Stimulated activated CD8-positive, alpha-beta memory T cell treated with anti-CD3 and anti-CD28 coated beads, Interleukin-2, amount 100 ng/mL, for 48 hours (primary cell): ENCODE data around the gene DYNLT5.
"Not testable (repeated sequence)": the region's sequence is repeated elsewhere in the genome, so short reads cannot be mapped to it uniquely, and the experiment has no call there.

Source experiments
- DNase-seq, 2 donors: peaks; one replicate each; pipeline ENCODE4 v3.0.0-alpha.2; 2020; ENCODE audit warnings: low read depth in 2 of 2

The DYNLT5 gene

DNA sequence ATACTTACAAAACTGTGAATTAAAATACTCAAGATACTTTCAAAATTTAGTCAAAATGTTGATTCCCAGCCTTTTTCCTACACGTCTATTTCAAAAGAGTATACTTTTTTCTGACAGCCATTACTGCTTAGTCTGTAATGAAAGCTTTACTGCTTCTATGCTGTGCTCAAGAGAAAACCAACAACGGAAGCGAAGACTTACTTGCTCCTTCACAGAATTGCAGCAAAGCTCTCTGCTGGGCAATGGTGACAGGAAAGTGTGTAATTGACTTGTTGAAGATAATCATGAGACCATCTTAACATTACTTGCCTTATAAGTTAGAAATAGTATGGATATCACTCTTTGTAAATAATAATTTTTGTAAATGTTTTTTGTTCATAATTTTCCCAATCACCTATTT lies 1.7 kb upstream of the DYNLT5 start:
- no peak for DNase-seq

DNA sequence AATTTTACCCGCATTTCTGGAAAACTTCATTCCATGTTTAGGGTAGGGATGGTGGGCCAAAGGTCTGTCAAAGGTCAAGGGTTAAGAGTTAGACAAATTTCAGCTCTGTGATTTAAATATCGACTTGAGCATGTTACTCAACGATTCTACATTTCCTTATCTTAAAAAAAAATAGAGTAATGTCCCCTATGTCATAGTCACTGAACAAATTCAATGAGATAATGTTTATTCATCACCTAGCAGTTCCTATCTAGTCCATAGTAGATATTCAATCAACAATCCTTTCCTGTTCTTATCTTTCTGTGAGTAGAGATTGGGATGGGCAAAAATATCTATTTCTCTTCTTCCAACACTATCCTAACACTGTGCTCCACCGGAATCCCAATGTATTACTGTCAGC lies 1.1 kb upstream of the DYNLT5 start:
- no peak for DNase-seq

DNA sequence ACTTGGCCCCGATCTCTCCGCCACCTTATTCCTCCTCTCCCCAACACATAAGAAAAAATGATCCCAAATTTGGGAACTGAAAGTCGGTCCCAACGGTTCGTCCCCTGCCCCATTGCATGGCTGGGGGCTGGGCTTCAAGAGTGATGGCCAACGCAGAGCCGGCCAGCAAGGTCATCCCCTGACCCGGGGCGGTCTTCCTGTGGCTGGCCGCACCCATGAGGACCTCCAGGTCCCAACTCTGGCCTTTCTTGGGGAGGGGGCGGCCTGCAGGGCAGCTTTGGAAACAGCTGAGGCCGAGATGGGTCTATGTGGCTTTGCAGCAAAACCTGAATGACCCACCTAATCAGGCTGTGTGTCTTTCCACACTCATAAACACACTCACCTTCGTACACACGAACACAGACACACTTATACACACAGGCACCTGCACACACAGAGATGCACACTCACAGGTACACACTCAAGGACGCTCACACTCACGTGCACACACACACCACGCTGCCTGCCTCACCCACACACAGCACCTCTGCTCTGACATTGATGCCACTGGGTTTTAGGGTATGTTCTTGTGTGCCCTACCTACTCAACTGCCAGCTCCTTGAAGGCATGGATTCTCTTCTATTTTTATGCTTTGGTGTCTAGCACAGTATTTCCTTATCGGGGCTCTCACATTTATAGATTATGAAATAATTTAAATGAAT lies 562 bp downstream of the DYNLT5 start:
- DNase-seq, result no peak

DNA sequence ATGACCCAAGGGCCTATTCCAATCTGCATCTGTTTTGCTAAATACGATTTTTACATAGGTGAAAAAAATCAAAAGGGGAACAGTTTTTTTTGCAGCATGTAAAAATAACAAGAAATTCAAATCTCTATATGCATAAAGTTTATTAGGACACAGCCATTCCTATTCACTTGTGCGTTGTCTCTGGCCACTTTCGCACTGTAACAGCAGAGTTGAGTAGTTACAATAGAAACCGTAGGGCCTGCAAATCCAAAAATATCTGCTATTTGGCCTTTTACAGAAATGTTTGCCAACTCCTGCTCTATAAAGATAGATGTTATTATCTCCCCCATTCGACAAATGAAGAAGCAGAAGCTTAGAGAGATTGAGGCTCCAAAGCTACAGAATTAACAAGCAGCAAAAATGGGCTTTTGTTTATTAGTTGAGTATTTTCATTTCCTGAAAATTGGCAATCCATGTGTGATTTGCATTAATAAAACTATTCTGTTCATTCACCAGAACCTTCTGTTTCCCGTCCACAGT lies 5.5 kb downstream of the DYNLT5 start:
- DNase-seq, result no peak

DNA sequence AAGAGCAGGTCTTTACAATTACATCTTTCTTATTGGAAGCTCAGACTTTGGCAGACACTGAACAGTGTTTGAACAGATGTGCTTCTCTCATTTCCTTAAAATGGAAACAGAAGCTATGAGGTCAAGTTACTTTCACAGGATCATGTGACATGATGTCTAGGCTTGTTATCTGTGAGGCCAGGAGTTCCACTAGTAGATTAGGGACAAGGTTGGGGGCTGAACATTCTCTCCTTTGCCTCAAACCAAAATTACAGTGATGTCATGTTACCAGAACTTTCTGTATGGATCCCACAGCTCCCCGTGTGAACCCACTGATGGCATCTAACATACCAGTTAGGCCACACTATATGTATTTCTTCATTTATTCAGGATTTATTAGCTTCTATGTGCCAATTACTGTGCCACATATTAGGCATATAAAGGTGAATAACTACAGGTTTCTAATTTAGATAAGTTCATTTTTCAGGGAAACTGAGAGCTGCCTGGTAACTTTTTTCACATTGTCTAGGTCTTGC lies 6.0 kb downstream of the DYNLT5 start:
- DNase-seq, result no peak

DNA sequence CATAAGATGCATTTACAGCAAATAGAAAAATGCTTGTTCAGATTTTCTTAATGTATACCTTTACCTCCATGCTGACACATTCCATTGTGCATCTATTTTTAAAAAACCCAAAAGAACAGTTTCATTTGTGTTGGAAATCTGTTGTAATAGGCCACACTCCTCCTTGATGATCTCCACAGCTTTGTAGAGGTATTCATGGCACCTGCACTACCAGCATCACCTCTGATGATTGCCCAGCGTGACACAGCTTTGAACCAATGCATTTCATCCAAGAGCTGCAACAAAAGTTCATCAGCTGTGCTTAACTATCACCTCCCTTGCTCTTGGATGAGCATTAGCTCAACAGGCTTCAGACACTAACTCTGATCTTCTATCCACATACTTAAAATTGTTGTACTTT lies 8.2 kb downstream of the DYNLT5 start:
- no peak for DNase-seq

DNA sequence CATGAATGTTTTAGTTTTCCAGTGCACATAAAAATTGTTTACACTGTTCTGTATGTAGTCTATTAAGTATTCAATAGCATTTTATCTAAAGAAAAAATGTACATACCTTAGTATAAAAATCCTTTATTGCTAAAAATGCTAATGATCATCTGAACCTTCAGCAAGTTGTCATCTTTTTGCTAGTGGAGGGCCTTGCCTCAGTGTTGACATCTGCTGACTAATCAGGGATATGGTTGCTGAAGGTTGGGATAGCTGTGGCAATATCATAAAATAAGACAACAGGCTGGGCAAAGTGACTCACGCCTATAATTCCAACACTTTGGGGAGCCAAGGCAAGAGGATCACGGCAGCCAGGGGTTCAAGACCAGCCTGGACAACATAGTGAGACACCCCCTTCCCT lies 9.0 kb downstream of the DYNLT5 start:
- no peak for DNase-seq

DNA sequence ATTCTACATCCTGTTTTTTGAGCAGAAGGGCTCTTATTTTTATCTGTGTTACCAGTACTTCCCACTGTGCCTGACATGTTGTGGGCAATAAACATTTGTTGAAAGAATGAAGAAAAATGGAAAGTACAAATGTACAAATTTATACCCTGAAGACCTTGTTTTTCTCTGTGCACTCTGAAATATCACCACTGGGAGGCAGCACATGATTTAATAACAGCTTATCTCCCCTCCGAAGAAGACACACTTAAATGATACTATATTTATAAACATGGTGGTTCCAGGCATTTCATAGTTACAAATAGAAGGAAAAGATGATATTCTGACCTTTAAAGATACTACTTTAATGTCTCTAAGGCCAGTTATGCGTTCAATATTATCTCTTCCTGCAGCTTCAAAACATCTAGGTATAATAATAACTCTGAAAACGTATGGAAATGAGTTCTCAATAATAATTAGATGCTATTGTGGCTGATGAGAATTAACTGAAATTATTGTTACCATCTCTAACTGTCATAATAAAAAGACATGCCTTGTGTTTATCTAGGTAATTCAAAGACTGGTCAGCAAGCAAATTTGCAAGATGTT lies 12.8 kb downstream of the DYNLT5 start:
- no peak for DNase-seq

DNA sequence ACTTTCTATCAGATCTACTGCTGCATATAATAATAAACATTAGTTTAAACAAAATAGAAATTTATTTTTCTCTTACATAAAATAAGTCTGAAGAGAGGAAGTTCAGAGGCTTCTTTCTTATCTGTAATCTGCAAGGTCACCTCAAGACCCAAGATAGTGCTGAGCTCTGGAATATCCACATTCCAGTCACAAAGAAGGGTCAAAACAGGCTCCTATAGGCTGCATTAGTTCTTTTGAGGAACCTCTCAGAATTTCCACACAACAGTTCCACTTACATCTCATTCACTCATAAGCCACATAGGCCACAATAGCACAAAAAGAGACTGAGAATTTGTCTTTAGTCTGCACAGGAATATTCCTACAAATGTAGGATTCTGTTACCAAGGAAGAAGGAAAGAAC lies 15.4 kb downstream of the DYNLT5 start:
- no peak for DNase-seq

DNA sequence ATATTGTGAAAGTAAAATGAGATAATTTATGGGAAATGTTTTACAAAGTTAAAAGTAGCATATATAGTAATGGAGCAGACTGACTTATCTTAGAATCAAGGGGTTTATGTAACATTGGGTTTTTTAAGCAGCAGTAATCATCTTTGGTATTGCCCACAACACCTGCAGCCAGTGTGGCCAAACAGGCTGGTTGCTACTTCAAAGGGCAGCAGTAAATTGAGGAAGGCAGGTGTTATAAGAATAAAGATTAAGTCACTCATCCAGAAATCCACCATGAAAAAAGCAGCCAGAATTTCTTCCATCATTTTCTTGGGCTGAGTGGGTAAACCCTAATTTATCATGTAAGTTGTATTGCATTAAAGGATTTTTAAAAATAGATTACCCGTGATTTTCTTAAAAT lies 16.7 kb downstream of the DYNLT5 start:
- DNase-seq, result no peak

DNA sequence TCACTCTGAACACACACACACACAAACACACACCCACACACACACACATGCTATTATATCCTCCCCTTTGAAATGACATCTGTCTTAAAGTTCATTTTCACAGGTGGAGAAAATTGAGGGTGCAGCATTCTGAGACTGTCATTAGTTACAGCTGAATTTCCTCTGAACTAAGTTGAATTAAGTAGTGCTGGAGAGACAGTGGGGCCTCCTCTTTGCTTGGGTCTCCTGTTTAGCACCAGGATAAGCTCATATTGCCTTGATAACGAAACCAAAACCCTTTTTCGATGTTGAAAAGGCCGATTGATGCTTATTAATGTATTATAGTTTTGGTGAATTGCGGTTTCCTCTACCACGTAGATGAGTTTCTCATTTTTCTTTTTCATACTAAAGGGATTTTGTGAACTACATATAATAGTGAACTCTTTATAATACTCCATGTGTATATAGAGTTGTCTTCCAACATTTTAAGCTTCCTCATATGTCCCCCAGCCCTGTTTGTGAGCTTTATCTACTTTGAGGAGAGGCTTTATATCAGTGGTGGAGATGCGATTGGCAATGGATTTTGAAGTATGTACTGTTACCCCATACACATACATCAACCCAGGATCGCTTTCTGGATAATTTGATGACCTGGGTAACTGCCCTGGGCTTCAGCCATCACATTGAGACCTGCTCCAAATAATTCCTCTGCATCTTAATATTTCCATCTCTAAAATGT lies 17.4 kb downstream of the DYNLT5 start:
- DNase-seq, result no peak

DNA sequence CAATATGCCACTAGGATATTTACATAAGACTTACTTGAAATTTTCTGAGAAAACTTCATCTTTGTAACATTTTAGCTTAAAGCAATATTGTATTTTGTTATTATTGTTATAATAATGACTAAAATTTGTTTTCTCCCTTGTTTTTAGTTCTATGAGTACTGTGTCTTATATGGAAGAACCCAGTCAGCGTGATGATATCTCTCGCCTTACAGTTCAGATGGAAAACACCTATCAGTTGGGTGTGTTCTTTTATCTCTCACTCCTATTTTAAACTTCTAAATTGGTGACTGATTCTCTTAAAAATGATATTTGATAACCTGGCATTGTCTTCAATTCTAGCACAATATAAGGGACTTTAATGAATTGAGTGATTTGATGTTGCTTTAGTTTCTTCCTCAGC lies 18.0 kb downstream of the DYNLT5 start:
- DNase-seq, result no peak

DNA sequence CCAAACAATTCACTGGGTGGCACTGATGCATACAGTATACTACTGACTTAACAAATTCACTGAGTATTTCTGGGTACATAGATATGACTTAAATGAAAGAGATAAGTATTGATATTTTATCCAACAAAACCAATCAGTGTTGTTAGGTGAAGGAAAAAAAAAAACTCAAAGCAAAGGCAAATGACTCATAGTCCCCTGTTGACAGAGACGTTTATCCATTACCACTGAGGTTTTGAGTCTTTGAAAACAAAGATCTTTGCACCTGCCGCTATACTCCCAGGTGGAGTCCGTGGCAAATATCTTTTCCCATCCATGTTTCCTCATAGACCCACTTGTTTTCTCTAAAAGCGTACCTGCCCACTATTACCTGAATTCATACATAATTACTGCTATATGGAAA lies 18.4 kb downstream of the DYNLT5 start:
- no peak for DNase-seq

DNA sequence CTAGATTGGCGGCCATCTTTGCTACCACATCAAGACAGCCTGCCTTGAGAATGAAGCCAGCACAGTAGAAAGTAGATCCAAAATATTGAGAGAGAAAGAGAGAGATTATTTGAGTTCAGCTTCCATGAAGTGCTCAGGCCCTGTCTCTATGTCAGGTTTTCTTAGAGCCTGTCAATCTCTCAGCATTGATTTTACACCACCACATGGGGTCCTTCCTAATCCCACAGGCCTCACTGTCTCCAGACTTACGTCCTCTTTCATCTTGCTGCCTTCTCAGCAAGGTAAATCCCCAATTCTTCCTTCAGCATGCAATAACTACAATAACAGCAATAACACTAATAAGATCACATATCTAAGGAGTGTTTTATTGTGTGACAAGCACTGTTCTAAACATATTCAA lies 21.0 kb downstream of the DYNLT5 start:
- no peak for DNase-seq

DNA sequence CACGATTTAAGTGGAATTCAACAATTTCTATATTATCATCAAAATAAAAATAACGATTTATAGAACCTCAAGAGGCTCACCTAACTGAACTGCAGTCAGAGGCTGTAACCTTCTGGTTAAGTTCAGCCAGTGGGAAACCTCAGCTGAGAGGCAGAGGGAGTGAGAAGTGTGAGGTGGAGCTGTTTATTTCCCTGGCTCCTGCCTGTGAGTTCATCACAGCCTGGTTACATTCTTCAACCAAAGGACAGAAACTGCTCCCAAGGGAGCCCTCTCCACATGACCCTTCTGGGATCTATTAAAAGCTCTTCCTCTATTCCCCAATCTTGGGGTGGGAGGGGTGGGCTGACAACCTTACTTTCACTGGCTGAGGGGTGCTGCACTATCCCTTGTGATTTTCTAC lies 22.2 kb downstream of the DYNLT5 start:
- DNase-seq, result no peak

DNA sequence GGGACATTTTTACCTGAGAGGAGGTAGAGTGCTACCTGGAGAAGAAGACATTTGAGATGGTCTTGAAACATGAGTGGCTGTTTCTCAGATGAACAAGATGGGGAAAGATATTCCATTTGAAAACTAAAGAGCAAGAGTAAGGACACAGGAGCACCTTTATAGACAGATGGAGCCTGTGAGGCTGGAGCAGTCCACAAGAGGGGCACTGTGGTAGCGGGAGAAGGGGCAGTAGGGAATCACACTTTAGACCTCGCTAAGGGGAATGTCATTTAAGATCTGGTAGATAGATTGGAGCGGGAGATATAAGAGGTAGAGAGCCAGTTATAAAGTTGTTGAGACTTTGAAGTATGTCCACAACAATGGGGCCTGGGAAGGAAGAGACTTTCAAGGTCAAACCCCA lies 23.4 kb downstream of the DYNLT5 start:
- DNase-seq, result no peak

DNA sequence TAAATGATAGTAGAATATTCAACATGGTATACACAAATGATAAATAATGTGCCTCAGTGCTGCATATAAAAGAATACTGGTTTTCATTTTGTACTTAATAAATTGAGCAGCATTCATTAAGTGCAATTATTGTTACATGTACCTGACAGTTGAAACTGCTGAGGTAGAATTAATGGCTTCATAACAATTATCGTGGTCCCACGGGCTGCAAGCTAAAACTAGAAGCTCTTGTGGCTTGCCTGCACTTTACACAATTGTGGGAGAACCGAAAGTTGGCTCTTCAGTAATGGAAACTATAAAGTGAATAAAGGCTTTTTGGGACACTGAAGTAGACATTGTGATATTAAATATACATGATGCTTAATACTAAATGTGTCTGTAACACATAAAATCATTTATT lies 25.6 kb downstream of the DYNLT5 start:
- DNase-seq, result no peak

DNA sequence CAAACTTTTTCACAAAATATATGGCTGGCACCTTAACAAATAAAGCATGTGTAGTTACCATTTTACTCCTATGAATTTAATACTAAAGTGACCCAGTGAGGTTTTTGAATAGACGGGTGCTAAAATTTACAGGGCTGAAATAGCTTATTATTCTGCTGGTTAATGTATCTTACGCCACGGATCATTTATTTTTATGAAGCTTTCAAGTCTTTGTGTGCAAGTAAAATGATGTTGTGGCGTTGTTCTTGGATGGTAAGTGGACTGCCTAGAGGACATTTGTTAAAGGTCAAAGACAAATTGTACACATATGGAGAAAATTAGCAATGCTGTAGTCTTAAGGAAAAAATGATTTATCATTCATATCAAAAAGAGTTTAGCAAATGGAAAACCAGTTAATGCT lies 26.0 kb downstream of the DYNLT5 start:
- no peak for DNase-seq

DNA sequence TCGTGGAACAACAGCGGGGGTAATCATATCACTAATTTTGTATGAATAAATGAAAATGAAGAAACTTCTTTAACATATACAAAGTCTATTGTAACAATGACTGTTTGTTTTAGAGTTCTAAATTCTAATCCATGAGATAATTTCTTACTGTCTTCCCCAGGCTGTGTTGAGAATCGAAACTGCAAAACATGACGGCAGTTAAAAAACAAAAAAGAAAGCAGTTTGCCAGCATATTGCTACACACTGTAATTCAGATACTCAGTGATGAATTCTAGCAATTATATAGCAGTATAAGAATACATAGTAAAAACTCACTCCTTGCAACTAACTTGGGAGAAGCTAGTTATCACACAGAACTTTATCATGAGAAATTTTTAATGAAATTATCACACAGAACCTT lies 26.7 kb downstream of the DYNLT5 start:
- no peak for DNase-seq

DNA sequence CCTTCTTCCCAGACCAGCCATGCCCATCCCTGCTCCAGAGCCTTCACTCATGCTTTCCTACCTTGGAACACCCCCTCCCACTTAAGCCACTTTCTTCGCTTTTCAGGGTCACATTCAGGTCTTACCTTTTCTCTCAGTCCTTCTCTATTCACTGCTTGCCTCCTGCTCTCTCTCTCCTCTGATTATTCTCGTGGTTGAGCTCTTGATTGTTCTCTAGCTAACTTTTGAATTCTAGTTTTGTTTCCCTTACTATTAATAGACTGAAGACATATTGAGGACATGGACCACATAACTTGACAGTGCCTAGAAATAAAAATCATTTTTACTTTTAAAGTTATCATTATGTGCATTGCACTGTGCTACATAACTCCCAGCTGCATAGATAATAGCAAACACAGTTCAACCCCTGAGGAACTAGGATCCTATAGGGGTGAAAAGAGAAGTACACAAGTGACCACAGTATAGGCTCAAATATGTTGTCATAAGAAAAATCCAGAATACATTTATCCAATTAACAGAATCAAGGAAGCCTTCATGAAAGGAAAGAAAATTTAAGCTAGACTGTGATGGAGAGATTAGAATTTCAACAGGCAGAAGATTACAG lies 27.3 kb downstream of the DYNLT5 start:
- no peak for DNase-seq

DNA sequence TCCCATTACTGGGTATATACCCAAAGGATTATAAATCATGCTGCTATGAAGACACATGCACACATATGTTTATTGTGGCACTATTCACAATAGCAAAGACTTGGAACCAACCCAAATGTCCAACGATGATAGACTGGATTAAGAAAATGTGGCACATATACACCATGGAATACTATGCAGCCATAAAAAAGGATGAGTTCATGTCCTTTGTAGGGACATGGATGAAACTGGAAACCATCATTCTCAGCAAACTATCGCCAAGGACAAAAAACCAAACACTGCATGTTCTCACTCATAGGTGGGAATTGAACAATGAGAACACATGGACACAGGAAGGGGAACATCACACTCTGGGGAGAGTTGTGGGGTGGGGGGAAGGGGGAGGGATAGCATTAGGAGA lies 33.5 kb downstream of the DYNLT5 start:
- DNase-seq, result not testable (repeated sequence)

DNA sequence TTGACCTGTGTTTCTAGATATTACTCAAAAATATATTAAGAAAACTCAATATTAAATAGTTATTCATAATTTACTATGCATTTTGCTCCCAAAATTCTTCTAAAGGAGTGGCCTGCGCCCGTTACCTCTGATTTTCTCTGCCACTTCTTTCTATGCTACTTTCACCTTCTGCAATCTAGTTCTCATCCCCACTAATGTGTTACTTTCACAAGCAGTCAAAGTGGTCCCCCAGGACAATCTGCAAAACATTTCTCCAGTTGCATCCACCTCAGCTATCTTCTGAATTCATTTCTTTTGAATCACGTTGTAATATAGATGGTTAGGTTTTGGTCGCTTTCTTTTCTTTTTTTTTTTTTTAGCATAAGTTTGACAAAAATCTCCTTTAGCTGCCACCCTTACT lies 35.4 kb downstream of the DYNLT5 start:
- DNase-seq, result no peak
